ENCODE measurements around the gene TMCC3. TPM values are rescaled to one million over a fixed set of nuclear protein-coding genes. Genes with fewer than 3 reads are reported as not detected.

The TMCC3 gene
- total RNA-seq, result 23.3 TPM

GRCh38 chr12:94650143-94651056 is at the start of gene TMCC3:
Gene TMCC3, minus strand, starts transcription at chr12:94650557. Its CDS starts 127 bp downstream, at chr12:94650430.

Small RNA genes lying within 50 kb of the gene (small RNA-seq; reads per million reads assigned to genes)
- gene LSM3P2 (ENCODE audit: low replicate concordance) (not detected), gene MIR5700 (ENCODE audit: low replicate concordance) (not detected)

Other genes starting within 250 kb of the TMCC3 start
- gene CEP83, start 190.7 kb downstream of the TMCC3 start, total RNA-seq, result 30.1 TPM

Measured in metanephros (tissue), 2 donors.